ENCODE measurements around the gene PROSER3.

The PROSER3 gene

DNA sequence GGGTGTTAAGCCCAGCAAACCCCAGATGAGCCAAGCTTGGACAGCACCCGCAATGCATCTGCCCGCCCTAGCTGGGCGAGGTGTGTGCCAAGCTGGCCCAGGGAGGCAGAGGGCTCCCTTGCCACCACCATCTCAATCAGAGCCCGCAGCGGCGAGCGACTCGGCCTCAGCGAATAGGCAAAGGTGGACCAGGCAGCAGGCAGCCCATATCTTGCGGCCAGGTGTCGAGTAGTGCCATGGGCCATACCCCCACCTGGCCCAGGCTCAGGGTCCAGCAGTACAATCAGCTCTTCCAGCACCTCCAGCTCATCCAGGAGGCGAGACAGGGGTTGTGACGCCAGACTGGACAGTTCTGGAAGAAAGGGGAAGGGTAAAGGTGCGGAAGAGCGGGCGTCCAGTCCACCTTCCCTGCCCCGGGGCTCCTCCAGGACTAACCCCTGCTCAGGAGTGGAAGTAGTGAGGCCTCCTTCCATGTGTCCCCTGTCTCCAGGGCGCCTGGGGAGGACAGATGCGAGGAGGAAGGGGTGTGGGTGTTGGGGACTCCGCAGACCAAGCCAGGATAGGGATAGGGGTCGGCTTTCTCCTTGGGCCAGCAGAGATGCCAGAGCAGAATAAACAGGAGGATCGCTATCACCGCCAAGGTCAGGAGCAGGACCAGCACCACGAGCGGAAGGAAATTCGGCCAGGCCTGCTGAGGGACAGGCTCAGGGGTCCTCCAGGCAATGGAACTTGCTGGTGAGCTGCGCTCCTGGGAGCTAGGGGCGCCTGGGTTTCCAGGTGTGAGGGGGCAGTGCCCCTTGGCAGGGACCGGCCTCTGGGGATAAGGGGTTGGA is 18.5 kb upstream of the PROSER3 start:
- no peak for DNase-seq

GRCh38 chr19:35740108-35740422 is 17.9 kb upstream of the PROSER3 start:
- no peak for DNase-seq

DNA sequence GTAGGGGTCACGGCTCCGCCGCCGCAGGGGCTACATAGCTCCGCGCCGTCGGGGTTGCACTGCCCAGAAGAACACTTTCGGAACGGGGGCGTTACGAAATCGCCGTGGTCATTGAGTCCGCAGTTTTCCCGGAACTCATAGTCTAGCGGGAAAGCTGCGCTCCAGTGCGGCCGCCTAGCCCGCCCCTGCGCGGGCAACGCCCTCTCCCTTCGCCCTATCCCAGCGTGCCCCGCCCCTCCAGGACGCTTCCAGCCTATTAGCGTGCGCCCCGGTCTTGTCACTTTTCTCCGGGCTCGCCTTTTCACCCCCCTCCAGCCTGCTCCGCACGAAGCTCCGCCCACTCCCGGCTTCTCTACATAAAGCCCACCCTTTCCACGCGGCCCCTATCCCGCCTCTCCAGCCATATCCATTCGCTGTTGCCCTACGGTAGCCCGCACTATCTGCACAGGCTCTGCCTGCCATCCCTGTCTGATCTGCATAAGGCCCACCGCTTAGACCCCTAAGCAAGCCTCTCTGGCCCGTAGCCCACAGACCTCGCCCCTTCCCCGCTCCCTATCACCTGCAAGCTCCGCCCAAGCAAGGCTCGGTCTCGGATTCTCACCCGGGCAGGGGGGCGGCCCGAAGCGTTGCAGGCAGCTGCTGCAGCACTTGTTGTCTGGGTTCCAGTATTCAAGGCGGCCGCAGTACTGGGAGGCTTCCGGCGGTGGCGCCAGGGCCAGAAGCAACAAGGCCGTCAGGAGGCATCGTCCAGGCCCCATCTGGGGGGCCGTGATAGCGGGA is 17.4 kb upstream of the PROSER3 start:
- peak; percentile 91 for DNase-seq

- DNase-seq: no peak
Measured at GRCh38 chr19:35741203-35741515, 16.8 kb upstream of the PROSER3 start.

- peak; percentile 75 for DNase-seq
Measured at GRCh38 chr19:35742121-35742724, 15.8 kb upstream of the PROSER3 start, which contains the start of gene IGFLR1. Gene IGFLR1 (minus strand): TSS chr19:35742452. CDS start chr19:35741180, 1,272 bp downstream.

GRCh38 chr19:35743640-35744429 is 14.1 kb upstream of the PROSER3 start:
- DNase-seq: no peak

GRCh38 chr19:35744430-35745327 is 13.3 kb upstream of the PROSER3 start:
- peak; percentile 94 for DNase-seq

DNA sequence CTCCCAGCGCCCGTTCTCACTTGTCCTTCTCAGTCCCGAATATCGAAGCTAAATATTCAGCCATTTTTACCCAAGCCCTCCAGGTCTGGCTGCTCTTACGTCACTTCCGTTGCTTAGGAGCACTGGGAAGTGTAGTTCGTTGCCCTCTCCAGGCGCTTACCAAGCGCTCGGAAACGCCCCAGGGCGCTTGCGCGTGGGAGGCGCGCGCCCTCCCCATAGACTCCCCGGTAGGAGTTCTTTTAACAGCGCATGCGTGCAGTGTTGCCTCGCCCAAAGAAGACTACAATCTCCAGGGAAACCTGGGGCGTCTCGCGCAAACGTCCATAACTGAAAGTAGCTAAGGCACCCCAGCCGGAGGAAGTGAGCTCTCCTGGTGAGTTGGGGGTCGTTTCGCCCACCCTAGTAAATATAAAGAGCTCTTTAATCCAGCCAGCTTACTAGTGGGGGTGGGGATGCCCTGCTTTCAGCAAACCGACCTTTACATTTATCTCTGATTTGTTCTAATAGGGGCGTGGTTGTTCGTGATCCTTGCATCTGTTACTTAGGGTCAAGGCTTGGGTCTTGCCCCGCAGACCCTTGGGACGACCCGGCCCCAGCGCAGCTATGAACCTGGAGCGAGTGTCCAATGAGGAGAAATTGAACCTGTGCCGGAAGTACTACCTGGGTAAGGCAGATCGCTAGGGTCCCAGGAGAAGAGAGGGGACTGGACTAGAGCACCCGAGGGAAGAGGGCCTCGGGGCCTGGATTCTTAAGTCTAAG is 12.5 kb upstream of the PROSER3 start, which contains the start of the genes PSENEN and U2AF1L4:
Gene PSENEN (plus strand): TSS at position 324 of the 759 bp plus-strand sequence. CDS start 280 bp downstream, at position 604.
Gene U2AF1L4 (minus strand): TSS at position 91 of the 759 bp plus-strand sequence. CDS start 27 bp downstream, at position 64.
- DNase-seq: peak; percentile 99

- no peak for DNase-seq
Measured at GRCh38 chr19:35746087-35746462, 11.9 kb upstream of the PROSER3 start.

DNA sequence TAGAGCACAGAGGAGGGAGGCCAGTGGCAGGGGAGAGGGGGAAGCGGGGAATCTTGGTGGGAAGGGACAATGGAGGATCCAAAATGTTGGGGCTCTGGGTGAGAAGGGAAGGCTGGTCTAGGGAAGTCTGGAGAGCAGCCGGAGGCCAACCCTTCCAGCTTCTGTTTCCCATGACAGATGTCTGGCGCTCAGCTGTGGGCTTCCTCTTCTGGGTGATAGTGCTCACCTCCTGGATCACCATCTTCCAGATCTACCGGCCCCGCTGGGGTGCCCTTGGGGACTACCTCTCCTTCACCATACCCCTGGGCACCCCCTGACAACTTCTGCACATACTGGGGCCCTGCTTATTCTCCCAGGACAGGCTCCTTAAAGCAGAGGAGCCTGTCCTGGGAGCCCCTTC is 11.4 kb upstream of the PROSER3 start:
- DNase-seq: no peak

DNA sequence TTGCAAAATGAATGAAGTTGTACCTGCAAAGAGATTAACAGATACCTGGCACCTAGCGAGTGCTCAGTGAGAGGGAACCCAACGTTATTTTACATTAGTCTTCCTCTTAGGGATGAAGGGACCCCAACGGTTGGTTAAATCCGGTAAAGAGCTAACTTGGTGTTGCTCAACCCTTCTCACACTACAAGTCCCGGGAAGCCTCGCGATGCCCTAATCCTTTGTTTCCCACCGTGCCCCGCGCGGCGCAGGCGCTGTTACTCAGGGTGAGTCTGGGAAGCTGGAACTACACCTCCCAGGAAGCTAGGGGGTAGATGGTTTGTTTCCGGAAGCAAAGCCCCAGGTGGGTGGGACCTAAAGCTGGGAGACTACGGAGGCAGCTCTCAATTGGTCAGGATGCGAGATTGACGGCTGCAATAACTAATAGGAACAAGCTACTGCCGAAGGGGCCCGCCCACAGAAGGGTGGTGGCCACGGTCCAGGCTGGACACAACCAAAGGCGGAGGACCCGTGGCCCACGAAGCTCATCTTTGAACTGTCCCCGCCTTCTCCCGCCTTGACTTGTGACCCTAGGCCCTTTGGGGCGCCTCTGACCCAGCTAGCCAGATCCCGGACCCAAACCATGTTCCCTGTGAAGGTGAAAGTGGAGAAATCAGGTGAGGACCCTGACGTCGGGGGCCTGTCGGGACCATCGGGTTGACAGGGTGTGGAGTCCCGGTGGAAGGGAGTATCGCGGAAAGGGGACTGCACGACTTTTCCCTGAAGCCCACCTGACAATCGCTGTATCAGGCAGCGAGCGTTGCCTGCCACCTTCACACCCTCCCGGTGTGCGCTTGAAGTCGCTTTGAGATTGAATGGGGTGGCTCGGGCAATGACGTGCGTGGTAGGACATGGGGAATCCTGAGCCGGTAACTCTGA is 9.6 kb upstream of the PROSER3 start, which contains the start of gene LIN37:
Gene LIN37 (plus strand): TSS at position 471 of the 915 bp plus-strand sequence. CDS start 149 bp downstream, at position 620.
- DNase-seq: peak; percentile 99

- no peak for DNase-seq
Measured at GRCh38 chr19:35750167-35750566, 7.8 kb upstream of the PROSER3 start.

DNA sequence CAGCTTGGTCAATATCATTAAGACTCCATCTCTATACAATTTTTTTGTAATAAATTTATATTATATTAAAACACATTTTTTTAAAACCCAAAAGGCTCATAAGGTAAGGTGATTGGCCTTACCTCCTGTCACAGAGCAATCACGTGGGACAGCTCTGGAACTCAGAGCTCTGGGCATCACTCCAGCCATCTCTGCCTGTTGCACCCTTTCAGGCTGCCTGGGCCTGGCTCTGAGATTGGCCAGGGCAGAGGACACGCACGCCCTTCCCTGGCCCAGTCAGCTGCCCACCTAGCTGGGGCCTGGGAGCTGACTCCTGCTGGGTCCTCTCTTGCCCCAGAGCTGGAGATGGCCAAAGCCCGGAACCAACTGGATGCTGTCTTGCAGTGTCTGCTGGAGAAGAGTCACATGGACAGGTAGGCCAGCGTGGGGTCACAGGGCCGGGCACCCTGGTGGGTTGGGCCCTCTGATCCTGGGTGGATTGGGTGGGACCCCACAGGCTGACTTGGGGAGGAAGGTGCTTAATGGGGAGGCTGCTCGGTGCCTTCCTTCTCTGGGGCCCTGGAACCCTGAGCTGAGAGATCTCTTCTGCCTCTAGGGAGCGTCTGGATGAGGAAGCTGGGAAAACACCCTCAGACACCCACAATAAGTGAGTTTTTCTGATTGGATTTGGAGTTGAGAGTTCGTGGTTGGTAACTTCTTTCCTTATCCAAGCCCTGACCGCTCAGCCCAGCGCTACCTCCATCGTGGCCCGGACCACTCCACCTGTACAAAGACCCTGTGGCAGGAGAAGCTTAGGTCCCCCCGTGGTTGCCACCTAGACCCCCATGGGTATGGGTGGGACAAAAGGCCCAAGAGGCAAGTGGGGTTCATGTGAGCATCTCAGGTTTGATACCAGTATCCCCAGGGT is 5.9 kb upstream of the PROSER3 start:
- DNase-seq: no peak

- no peak for DNase-seq
Measured at GRCh38 chr19:35752746-35753350, 5.1 kb upstream of the PROSER3 start.

- no peak for DNase-seq
Measured at GRCh38 chr19:35753634-35754369, 4.2 kb upstream of the PROSER3 start.

DNA sequence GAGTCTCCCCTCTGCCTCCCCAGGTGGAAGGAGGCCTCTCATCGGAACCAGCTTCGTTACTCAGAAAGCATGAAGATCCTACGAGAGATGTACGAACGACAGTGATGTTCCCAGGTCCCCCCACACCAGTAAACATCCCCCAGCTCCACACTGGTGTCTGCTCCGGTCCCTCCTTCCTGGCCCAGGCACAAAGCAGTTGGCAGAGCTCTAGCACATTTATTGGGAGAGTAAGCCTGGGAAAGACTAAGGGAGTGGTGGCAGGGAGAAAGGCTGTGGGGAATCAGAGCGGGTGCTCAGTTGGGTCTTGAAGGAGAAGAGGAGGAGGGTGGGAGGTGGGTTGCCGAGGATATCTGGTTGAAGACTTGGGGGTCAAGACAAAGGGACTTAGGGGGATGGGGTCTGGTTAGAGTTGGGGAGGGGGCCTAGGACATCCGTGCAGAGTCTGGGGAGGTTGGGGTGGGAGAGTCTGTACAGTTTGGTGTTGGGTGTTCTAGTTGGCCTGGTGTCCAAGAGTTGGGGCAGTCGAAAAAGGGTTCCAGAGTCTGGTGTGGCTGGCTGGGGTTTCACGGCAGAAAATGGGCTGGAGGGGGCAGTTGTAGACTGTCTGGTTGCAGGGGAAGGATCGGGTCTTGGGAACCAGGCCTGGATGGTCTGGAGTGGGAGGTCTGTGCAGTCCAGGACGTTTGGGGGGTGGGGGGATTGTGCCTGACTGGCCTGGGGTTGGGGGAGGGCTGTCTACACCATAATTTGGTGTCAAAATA is 3.4 kb upstream of the PROSER3 start:
- no peak for DNase-seq

All from central memory CD4-positive, alpha-beta T cell (primary cell).